Activated CD4-positive, CD25-positive, alpha-beta regulatory T cell treated with anti-CD3 and anti-CD28 coated beads, Interleukin-2, amount 50 U/mL, for 24 hours (primary cell): ENCODE results near the gene FRAS1.

ENCODE experiments used
- ATAC-seq, 2 donors: fragments of 150-1000 bp; cut with Tn5 transposase; one replicate each; pipeline ENCODE4 v1.10.0; 2021; ENCODE audit warnings: mild to moderate bottlenecking in 1 of 2, moderate library complexity in 1 of 2

The FRAS1 gene

DNA sequence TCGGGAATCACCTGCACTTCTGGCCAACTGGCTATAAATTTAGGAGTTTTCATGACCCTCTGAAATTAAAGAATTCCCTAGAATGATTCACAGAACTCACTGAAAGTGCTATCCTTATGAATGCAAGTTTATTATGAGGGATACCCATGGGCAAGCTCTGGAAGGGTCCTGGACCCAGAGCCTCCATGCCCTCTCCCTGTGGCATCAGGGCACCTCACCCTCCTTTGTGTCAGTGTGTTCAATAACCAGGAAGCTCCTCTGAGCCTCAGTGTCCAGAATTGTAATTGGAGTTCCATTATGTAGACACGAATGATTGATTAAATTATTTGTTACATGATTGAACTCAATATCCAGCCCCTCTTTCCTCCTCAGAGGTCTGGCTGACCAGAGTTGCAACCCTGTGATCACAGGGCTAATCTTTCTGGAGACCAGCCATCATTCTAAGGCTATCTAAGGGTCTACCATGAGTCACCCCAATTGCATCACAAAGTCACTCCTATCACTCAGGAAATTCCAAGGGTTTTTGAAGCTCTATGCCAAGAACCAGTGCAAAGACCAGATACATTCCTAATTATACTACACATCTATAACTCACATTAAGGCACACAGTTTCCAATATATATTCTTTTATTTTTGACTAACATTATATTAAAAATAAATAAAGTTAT, 503.3 kb downstream of the FRAS1 start:
- no peak for ATAC-seq

DNA sequence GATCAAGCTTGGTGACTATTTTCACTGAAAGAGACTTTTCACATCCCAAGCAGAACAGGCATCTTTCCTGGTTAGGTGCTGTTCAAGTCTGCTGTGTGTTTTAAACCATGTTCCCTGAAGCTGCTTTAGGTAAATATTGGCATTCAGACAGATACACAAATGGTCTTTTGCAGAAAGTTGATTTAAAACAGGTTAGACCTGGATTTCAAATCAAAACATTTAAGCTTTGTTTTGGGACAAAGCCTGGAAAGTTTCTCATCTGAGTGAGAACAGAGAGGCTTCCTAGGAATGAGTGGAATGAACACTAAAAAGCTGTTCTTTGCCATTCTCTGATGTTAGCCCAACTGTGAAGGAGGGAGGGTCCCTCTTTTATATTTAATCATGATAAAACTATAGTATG, 504.6 kb downstream of the FRAS1 start:
- no peak for ATAC-seq

DNA sequence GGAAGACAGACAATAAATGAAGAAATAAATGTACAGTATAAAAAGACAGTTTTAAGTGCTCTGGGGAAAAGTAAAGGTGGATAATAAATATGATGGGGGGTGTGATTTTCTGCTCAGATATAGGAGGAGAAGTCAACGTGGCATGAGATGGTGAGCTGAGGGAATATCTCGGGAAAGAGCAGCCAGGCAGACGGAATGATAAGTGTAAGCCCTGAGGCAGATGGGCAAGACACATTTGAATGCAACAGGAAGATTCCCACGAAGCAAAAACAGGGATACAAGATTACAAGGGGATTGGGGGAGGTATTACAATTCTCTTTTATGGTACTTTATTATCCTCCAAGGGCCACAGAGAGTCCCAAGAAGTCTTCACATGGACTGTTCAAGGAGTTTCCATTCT, 505.6 kb downstream of the FRAS1 start:
- no peak for ATAC-seq

DNA sequence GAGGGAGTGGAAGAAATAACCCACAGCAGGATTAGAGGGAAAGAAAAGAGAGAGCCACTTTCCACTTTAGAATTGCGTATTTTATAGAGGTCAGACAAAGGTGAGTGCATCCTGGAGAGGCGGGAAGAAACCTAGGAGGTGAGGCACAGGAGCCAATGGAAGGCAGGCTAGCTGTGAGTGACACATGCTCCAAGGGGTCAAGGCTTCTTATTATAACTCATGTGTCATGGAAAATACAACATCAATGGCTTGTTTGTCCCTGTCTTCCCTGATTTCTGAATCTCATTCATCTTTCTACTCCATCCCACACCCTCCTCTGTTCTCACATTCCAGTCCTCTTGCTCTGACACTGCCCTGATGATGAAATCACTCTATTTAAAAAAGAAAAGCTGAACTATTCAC, 508.8 kb downstream of the FRAS1 start:
- ATAC-seq = no peak

DNA sequence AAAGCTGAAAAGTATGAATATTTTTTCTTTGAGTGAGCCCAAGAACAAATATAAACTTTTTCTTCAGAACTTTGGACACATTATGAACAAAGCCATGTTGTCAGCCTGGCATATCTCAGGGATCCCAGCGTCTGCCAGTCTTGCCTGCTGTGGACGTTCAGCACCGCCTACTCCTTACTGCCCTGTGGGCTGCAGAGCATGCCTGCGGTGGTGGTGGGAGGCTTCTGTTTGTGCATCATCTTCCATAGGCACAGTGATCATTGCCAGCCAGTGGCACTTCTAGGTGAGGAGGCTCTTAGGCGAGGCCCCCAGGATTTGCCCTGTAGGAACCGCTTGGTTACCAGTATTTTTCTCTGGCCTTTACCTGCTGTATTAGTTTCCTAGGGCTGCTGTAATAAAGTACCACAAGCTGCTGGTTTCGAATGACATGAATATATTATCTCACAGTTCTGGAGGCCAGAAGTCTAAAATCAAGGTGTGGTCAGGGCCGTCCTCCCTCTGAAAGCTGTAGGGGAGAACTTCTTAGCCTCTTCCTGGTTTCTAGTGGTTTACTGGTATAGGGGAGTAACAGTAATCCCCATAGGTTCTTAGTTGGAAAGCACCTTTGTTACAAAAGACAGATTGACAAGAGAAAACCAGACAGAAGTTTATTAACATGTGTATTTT, 509.8 kb downstream of the FRAS1 start:
- ATAC-seq = no peak

DNA sequence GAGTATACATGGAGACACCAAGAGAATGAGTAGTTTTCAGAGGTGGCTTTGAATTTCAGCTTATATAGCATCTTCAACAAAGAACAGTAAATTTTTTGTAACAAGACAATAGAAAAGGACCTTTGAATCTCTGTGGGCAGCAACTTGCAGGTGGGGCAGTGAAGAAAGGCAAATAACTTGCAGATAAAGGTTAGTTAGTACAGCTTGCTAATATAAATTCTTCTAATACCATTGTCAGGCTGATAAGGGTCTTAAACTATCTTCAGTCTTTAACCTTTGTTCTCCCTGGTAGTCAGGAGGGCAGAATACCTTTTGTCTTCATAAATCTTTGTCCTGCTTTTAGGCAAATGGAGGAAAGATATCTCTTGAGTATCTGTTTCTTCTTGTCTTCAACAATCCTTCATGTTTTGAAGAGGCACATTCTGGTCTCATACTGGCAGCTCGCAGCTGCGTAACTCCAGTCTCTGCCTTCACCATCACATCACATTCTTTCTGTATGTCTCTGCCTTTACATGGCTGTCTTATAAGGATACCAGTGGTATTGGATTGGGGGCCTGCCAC, 510.5 kb downstream of the FRAS1 start:
- ATAC-seq = no peak

DNA sequence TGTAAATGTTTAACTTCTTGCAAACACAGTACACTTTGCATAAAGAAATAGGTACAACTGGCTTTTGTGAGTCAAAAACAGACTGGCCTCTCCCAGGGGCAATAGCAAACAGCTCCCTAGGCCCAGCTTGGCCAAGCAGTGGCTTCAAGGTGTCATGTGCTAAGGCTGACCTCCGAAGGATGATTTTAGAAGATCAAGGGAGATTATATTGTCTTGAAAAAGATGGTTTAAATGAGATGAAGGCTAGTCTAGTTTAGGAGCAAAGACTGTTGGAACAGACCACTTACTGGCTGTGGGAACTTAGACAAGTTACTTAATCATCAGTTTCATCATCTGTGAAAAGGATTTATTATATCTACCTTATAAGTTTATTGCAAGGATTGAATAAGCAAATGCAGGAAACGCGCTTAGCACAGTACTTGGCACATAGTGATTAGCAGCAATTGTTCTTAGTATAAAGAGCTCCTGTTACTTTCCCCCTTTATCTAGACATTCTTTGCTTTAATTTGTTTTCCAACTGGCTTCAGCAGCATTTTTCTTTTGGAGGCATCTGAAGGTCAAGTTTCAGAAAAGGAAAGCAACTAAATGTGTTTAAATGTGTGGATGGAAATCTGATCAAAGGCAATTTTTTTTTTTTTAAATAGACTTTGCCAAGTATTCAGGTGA, 511.6 kb downstream of the FRAS1 start:
- ATAC-seq = no peak

DNA sequence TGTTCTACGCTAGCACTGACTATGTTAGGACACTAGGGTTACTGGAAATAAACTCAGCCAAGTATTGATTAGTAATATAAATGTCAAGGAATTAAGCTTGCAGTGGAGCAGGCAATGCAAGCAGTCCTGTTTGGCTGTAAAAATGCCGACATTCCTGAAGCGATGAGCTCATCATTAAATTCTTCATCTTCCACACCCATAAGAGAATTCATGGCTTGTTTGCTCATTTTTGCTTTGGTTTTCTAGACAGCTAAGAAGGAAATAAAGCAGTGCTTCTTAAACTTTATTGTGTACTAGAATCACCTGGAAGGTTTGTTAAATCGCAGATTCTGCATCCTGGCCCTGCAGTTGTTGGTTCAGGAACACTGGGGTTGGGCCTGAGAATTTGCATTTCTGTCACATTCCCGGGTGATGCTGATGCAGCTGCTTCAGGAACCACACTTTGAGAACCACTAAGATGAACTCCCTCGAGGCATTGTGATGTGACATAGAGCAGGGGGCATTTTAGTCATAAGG, 512.2 kb downstream of the FRAS1 start:
- ATAC-seq = no peak

DNA sequence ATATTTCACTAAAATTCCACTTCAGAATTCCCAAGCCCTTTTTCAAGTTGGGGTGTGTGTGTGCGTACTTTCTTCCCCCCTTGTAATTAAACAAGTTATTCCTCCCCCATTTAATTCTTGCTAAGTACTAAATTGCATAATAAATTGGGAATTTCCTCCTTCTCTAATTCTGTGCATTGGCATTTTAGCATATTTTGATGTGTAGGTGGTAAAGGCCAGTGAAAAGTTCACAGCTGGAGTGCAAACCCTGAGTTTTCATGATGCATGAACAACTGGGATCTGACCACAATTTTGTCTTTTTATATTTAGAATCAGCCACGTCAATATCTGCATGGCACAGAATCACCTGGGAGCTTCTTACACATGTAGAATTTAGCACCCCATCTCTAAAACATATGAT, 513.0 kb downstream of the FRAS1 start:
- no peak for ATAC-seq

DNA sequence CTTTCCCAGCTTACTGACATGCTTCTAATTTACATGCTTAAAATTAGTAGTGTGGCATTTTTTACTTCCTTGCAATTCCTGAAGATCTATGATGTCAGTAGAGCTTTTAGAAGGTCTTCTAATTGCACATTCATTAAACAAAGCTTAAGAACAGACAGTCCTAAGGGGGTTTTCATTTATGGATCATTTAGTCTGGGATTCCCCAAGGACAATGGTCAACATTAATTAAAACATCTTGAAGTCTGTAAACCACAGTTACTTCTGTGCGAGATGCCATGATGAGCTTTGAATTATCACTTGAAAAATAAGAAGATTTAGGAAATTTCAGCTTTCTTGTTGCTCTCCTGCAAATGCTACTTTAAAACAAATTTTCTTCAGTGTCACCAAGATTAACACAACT, 514.7 kb downstream of the FRAS1 start:
- ATAC-seq = no peak

DNA sequence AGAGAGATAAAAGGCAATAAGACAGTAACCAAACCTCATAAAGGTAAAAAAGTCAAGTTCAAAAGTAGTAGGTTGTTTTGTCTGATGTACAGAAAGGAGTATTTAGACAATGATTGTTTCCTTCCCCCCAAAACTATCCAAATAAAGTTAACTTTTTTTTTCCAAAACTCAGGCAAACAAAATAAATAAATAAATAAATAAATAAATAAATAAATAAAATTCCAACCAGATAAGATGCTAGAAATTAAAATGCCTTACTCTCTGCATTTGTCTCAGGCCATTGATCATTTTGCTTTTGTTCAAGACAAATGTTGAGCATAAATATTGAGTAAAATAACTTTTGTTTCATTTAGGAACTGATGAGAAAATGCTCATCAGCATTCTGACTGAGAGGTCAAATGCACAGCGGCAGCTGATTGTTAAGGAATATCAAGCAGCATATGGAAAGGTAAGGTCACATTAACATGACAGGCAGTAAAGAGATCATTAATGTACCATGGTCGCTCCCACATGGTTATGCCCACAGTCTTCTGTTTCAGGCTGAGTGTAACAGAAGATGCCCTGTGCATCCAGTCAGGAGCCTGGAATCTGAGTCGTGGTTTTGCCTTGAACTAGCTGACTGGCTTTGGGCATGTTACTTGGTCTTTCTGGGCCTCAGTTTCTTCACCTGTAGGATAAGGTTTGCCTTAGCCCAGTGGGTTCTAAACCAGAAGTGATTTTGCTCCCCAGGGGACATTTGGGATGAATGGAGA, 521.7 kb downstream of the FRAS1 start:
- no peak for ATAC-seq

DNA sequence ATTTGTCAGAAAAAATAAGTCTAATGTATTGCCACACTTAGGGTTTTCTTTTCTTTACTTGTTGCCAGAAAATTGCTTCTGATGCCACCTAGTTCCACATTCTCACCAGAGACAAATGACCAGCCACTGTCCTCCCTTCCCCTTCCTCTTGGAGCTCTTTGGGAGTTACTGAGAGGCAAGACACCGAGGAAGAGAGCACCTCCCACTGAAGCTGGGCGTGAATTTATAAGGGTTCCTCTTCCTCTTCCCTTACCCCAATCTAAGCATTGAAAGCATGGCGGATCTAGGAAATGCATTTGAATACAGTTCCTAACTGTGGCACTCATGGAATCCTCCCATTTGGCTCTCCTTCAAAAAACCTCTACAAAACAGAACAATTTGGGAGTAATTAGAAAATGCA, 524.5 kb downstream of the FRAS1 start:
- no peak for ATAC-seq

DNA sequence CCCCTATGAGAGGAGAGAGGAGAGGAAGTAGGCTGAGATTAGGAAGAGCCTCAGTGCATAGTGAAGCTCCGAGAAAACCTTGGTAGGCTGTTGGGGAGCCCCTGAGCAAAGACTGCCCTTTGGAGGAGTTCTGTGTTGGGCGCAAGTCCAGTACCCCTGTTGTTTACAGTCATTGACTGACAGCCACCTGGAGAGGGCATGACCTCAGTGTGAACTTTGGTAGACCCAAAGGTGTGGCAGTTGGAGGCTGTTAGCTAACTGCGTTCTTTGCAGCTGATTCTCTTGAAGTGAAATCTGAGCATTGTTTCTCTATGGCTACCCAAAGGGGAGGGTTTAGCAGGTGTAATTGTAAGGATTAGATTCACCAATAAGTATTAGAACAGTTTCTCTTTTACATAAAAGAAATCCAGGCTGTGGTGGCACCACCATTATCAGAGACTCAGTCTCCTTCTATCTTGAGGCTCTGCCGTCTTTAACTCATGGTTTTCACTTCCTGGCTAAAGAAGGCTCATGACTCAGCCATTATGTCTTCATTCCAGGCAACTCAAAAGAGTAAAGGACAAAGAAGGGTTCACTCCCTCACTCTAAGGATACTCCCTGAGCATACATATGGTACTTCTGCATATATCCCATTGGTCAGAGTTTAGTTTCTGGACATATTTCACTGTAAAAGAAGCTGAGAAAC, 527.9 kb downstream of the FRAS1 start:
- ATAC-seq = peak in 1 of 2 donors; percentile 17

DNA sequence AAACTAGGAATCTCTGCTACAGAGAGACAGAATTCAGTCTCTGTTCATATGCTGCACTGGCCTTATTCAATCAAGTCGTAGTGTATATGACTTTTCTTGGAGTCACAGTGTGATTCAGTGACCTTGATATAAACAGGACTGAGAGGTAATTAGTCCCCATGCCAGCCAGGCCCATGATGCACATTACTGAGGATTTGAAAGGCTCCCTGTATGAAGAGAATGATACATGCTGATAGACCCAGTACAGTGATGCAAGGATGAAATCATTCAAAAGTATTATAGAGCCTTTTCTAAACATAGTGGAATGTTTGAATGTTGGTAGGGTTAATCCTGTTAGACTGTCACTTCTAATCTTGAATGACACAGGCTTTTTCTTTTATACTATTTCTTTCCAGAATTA, 528.5 kb downstream of the FRAS1 start:
- no peak for ATAC-seq

DNA sequence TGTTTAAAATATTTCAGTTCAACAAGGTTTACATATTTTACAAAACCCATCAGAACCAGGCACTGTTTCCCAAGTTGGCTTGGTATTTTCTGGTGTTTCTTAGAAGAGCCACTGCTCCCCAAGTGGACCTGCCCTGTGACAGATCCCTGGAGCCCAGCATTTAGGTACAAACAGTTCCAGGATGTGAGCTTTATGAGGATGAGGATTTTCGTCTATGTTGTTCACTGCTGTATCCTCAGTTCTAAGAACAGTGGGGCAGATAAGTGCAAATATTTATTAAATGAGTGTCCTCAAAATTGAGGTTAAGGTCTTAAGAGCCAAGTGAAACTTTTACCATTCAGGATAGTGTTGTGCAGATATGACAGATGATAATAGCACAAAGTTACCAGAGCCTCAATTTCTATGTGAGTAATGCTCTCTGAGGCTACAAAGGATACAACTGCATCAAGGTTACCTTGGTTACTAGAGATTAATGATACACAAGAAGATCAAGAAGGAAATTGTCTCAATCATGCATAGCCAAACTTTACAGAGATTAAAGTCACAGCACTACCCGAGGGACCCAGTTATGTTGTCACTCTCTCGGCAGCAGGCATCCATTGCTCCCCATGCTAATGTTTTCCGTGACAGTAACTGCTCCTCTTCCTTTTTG, 531.9 kb downstream of the FRAS1 start:
- ATAC-seq = no peak

DNA sequence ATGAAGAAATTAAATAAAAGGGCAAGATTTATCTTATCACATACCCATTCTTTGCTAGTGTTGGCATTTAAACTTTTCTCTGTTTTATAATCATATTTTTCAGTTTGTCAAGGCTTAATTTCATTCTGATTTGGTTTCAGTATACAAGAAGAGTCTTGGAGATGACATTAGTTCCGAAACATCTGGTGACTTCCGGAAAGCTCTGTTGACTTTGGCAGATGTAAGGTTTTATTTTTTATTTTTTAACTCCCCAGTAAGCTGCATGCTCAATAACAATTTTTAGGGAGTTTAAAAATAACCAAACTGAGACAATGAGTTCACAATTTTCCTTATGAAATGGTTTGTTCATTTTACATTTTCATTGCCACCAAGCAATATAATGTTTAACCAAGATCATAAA, 534.3 kb downstream of the FRAS1 start:
- ATAC-seq = no peak

DNA sequence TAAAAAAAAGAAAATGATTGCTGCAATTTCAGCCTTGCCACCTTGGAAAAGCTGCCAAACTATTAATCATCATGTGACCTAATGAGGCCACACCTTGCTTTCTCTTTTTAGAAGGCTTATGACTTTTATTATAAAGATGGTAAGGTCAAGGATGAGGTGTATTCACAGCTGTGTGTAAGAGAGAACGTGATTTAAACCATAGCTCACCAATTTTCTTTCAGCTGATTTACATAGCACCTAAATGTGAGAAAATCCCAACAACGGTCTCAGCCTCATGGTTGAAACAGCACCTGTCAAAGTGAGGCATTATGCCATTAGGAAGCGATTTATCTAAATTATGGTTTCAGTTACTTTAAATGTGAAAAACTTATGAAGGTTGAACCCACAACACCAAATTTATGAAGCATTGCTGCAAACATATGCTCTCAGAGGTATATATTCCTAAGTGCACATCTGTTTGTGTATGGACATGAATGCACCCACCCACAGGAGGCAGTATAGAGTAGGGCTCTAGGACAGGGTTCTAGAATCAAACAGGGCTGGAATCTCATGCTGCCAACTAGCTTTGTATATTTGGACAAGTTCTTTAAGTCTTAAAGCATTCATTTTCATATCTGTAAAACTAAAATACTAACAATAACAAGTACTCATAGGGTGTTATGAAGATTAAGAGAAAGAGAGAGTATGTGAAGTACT, 535.1 kb downstream of the FRAS1 start:
- ATAC-seq = no peak
